ENCODE measurements around the gene SETD3. TPM values are rescaled to one million over a fixed set of nuclear protein-coding genes. Genes with fewer than 3 reads are reported as not detected.

Gene SETD3
- total RNA-seq, 1 donor from 2014 or later: 52.9 TPM

Other genes starting within 250 kb of the SETD3 start
- gene BCL11B, start 208.7 kb downstream of the SETD3 start, total RNA-seq: 79.2 and 79.6 TPM in 2 replicates
- gene CCNK, start 550 bp upstream of the SETD3 start, total RNA-seq: 74.8 and 77.8 TPM in 2 replicates
- 6.3 and 9.5 TPM in 2 replicates for gene CCDC85C, start 123.3 kb upstream of the SETD3 start, total RNA-seq
- gene HHIPL1, start 164.3 kb upstream of the SETD3 start, total RNA-seq: 0.02 TPM in 1 of 2 replicates, not detected in the other
- 0.07 and 0.09 TPM in 2 replicates for gene CYP46A1, start 203.4 kb upstream of the SETD3 start, total RNA-seq